K562 (cell line): ENCODE measurements around the gene FOXR1. TPM values are rescaled to one million over a fixed set of nuclear protein-coding genes. Genes with fewer than 3 reads are reported as not detected.

ENCODE experiments used
- ATAC-seq: fragments of 200-7000 bp; cut with Tn5 transposase; 3 replicates; pipeline ENCODE4 v1.9.1; 2020; ENCODE audit warnings: moderate library complexity
- Bru-seq: library from RNA; stranded (reverse); fragments of 400-500 nt; gene quantifications from one replicate; lab custom pipeline; 2021; lab: Mats Ljungman, UMichigan
- BruChase-seq, 2 experiments: library from RNA; stranded (reverse); fragments of 400-500 nt; gene quantifications; one replicate each; lab custom pipeline; 2021; lab: Mats Ljungman, UMichigan
- BruUV-seq: library from RNA; stranded (reverse); fragments of 400-500 nt; replicated peaks from 2 replicates; lab custom pipeline; 2021; lab: Mats Ljungman, UMichigan
- CTCF ChIA-PET: fragments of 300-600 bp; formaldehyde crosslinking; extraction: SDS; loops from one replicate; lab custom pipeline; 2021; ENCODE audit warnings: low intra/inter-chr PET ratio; lab: Yijun Ruan, JAX
- POLR2A ChIA-PET: fragments of 300-600, 350-650 bp; sonication (Branson Sonifier 250); formaldehyde crosslinking; extraction: SDS; loops from one replicate; lab custom pipeline; 2021; ENCODE audit warnings: antibody characterized with exemption, inconsistent platforms; lab: Yijun Ruan, JAX
- DNase-seq, 4 experiments: peaks; one replicate each; pipeline versions ENCODE4 v3.0.0 to v3.0.0-alpha.2; 2011 to 2018; ENCODE audit warnings: low spot score in 3 of 4, mixed read lengths in 3 of 4; ENCODE audit errors: extremely low read depth in 1 of 4
- FAIRE-seq: peaks from 2 replicates; lab custom pipeline; 2011; peaks lifted over from hg19 to GRCh38; lab: Jason Lieb, UNC
- H2AFZ ChIP-seq: 2 replicates; pipeline ENCODE4 v1.6.0; 2011; ENCODE audit warnings: low read depth, low read length, control low read depth, inconsistent platforms
- H3K27ac ChIP-seq: fragments of 200-600 bp; 3 replicates; pipeline ENCODE4 v1.8.0; 2011; ENCODE audit warnings: low read depth, mild to moderate bottlenecking, control low read depth, inconsistent platforms, low read length, moderate library complexity, mixed read lengths; ENCODE audit errors: extremely low read depth
- H3K27me3 ChIP-seq, 2 experiments: fragments of 300-600 bp in 1 of 2; 2 replicates in 1 of 2; 3 replicates in 1 of 2; pipeline versions ENCODE4 v1.6.0 to v1.8.0; 2011; ENCODE audit warnings: inconsistent platforms in 2 of 2, low read length in 2 of 2, mild to moderate bottlenecking in 1 of 2, mixed read lengths in 1 of 2, moderate library complexity in 1 of 2; ENCODE audit not compliant: control insufficient read depth in 2 of 2, insufficient read depth in 2 of 2
- H3K36me3 ChIP-seq: fragments of 300-600 bp; 3 replicates; pipeline ENCODE4 v1.8.0; 2011; ENCODE audit warnings: mild to moderate bottlenecking, low read length, inconsistent platforms; ENCODE audit not compliant: control insufficient read depth, insufficient read depth
- H3K4me1 ChIP-seq, 2 experiments: fragments of 200-600 bp in 1 of 2; replicated peaks in 1 of 2; 2 replicates in 1 of 2; 3 replicates in 1 of 2; pipeline versions ENCODE4 v1.5.1 to v1.8.0; 2011; ENCODE audit warnings: inconsistent platforms in 2 of 2, low read length in 2 of 2, mild to moderate bottlenecking in 1 of 2, mixed read lengths in 1 of 2, moderate library complexity in 1 of 2; ENCODE audit not compliant: control insufficient read depth in 2 of 2, insufficient read depth in 2 of 2
- H3K4me2 ChIP-seq: 2 replicates; pipeline ENCODE4 v1.6.1; 2011; ENCODE audit warnings: low read length, control low read depth, inconsistent platforms, mixed read lengths; ENCODE audit not compliant: insufficient read depth
- H3K4me3 ChIP-seq: fragments of 200-600 bp; sonication (generic), shearing (Covaris generic); 2 replicates; pipeline ENCODE4 v1.5.1; 2016; ENCODE audit warnings: control low read depth, inconsistent platforms
- H3K79me2 ChIP-seq: fragments of 200-600 bp; 3 replicates; pipeline ENCODE4 v1.8.0; 2011; ENCODE audit warnings: low read length, inconsistent platforms; ENCODE audit not compliant: control insufficient read depth, insufficient read depth
- H3K9ac ChIP-seq, 2 experiments: 2 replicates each; pipeline versions ENCODE4 v1.6.0 to v1.6.1; 2011; ENCODE audit warnings: low read depth in 2 of 2, low read length in 2 of 2, control low read depth in 1 of 2, inconsistent platforms in 1 of 2, mild to moderate bottlenecking in 1 of 2, mixed read lengths in 1 of 2; ENCODE audit not compliant: insufficient read depth in 1 of 2
- H3K9me1 ChIP-seq: one replicate; pipeline ENCODE4 v1.6.0; 2011; ENCODE audit warnings: inconsistent platforms, mild to moderate bottlenecking, low read length, moderate library complexity; ENCODE audit not compliant: control insufficient read depth, insufficient read depth
- H3K9me3 ChIP-seq: replicated peaks from 2 replicates; pipeline ENCODE4 v1.5.1; 2011; ENCODE audit warnings: low read depth, low read length, inconsistent platforms; ENCODE audit not compliant: control insufficient read depth, insufficient read depth
- H4K20me1 ChIP-seq: replicated peaks from 2 replicates; pipeline ENCODE4 v1.6.1; 2011; ENCODE audit warnings: low read length, inconsistent platforms, mixed read lengths; ENCODE audit not compliant: control insufficient read depth, insufficient read depth
- ATF2 ChIP-seq: sonication (generic); formaldehyde crosslinking; IDR thresholded peaks from 2 replicates; pipeline ENCODE4 v1.8.1; 2022; ENCODE audit warnings: missing genetic modification reagents
- GATAD2A ChIP-seq: fragments of 450-650 bp; IDR thresholded peaks from 2 replicates; pipeline ENCODE4 v1.6.1; 2017
- ZNF395 ChIP-seq: fragments of 200-800 bp; sonication (Bioruptor generic); IDR thresholded peaks from 2 replicates; pipeline ENCODE4 v1.6.1; 2017; ENCODE audit warnings: missing genetic modification characterization, missing compliant biosample characterization
- WGBS: fragments of 100-300 bp; shearing (Covaris generic); methylation state at CpG from one replicate; pipeline ENCODE4 v1.1.6; 2016; ENCODE audit warnings: low coverage, mixed read lengths; ENCODE audit not compliant: insufficient coverage; ENCODE audit errors: missing lambda C conversion rate; 5-methylcytosine and 5-hydroxymethylcytosine counted together
- in situ Hi-C: fragments of 300-500 bp; cut with MboI; formaldehyde crosslinking; loops from 4 replicates; pipeline ENCODE4 v1.15.0; 2018; ENCODE audit warnings: inconsistent platforms, mixed read lengths
- intact Hi-C: fragments of 100-400 bp; cut with micrococcal nuclease; formaldehyde crosslinking; loops from 2 replicates; pipeline ENCODE4 v1.14.2; 2022
- long read RNA-seq, 3 experiments: library from polyadenylated mRNA in 2 of 3; library from RNA in 1 of 3; unstranded in 2 of 3; stranded (forward) in 1 of 3; transcript quantifications; one replicate each; pipeline ENCODE4 v2.0.0, GENCODE V29; 2019 to 2022
- polyA minus RNA-seq, 3 experiments: library from RNA; depleted of rRNA, polyadenylated mRNA; stranded (reverse); fragments of >200 nt; gene quantifications; 2 replicates each; pipeline ENCODE4 v1.2.3, GENCODE V29; 2011
- polyA plus RNA-seq, 8 experiments: library from polyadenylated mRNA; depleted of rRNA in 4 of 8; stranded (reverse) in 5 of 8; unstranded in 3 of 8; fragments of >200 nt; fragmentation: Nextera tagmentation in 2 of 8; fragmentation: Illumina TruSeq in 1 of 8; extraction: Ambion mirVana in 2 of 8; extraction: Trizol in 1 of 8; gene quantifications; 2 replicates each; pipeline versions ENCODE4 v1.2.1 to v1.2.3, GENCODE V29; 2011 to 2014; ENCODE audit warnings: inconsistent platforms in 1 of 8, missing spikeins in 1 of 8
- total RNA-seq, 7 experiments: library from RNA; depleted of rRNA in 6 of 7; stranded (reverse); fragments of >200 nt in 6 of 7; fragmentation: Illumina TruSeq in 2 of 7; extraction: Trizol in 2 of 7; gene quantifications; 2 replicates each; pipeline versions ENCODE4 v1.2.1 to v1.2.3, GENCODE V29; 2011 to 2021; ENCODE audit warnings: low replicate concordance in 1 of 7
- TF ChIP-seq, protein P1 (sequence below): fragments of 250-450 bp; sonication (Bioruptor Pico); IDR thresholded peaks from 2 replicates; pipeline ENCODE4 v1.5.0; 2022; ENCODE audit warnings: mild to moderate bottlenecking
- TF ChIP-seq, protein P2 (sequence below): sonication (generic); formaldehyde crosslinking; IDR thresholded peaks from 2 replicates; pipeline ENCODE4 v1.8.1; 2023; ENCODE audit warnings: mild to moderate bottlenecking, missing genetic modification reagents

The FOXR1 gene
- total RNA-seq (2011; cell fraction: chromatin; rRNA removed; ENCODE audit: low replicate concordance), result not detected in 2 replicates
- total RNA-seq (2011; cell fraction: nucleolus; rRNA removed), result not detected in 2 replicates
- total RNA-seq (2011; cell fraction: nucleoplasm; rRNA removed), result not detected in 2 replicates
- not detected in 2 replicates for total RNA-seq (2014; rRNA removed)
- not detected in 2 replicates for total RNA-seq (2014; rRNA removed; fragmentation: Illumina TruSeq; extraction: Trizol)
- not detected in 2 replicates for total RNA-seq (2015; rRNA removed; fragmentation: Illumina TruSeq; extraction: Trizol)
- total RNA-seq (2021), result not detected in 2 replicates
- not detected in 2 replicates for polyA plus RNA-seq (2011; rRNA removed)
- polyA plus RNA-seq (2011; cell fraction: cytosol; rRNA removed), result not detected in 2 replicates
- polyA plus RNA-seq (2011; cell fraction: nucleus; rRNA removed), result not detected in 2 replicates
- polyA plus RNA-seq (2012), result not detected in 2 replicates
- not detected in 2 replicates for polyA plus RNA-seq (2014; fragmentation: Illumina TruSeq; extraction: Trizol)
- polyA plus RNA-seq (2014; fragmentation: Nextera tagmentation; extraction: Ambion mirVana), result not detected
- polyA plus RNA-seq (2014; rRNA removed), result not detected in 2 replicates
- polyA minus RNA-seq (2011; rRNA and poly(A)+ RNA removed), result not detected in 2 replicates
- not detected in 2 replicates for polyA minus RNA-seq (2011; cell fraction: cytosol; rRNA and poly(A)+ RNA removed)
- polyA minus RNA-seq (2011; cell fraction: nucleus; rRNA and poly(A)+ RNA removed), result not detected in 2 replicates
- percentile 9 among the genes with signal in this experiment for Bru-seq, nascent RNA
- not detected for BruChase-seq, experiment 1, labeled RNA remaining after a 2-hour chase
- not detected for BruChase-seq, experiment 2, labeled RNA remaining after a 6-hour chase
- long read RNA-seq, experiment 1, result 0 reads
- long read RNA-seq, experiment 2, result 0 reads
- long read RNA-seq, experiment 3, result 0 reads

- no peaks in the 10 kb centered on the region for H3K36me3 ChIP-seq
- no peak within 1 kb of the TSS for H3K4me3 ChIP-seq
- CTCF ChIA-PET, result no interaction called here
- H3K4me2 ChIP-seq, result no peak within 1 kb of the TSS
- no peaks in the 10 kb centered on the region for H3K9me3 ChIP-seq
- FAIRE-seq (no peak), ATAC-seq (no peak), DNase-seq (no peak)
- H3K9ac ChIP-seq, result no peak within 1 kb of the TSS
- POLR2A ChIA-PET, result no interaction called here
- no peak within 1 kb of the TSS for H2AFZ ChIP-seq
- H3K9me1 ChIP-seq, result no peaks in the 10 kb centered on the region
- WGBS, result 95% methylated on average over 15 of the region's 33 CpGs
- no peaks in the 10 kb centered on the region for H3K79me2 ChIP-seq
- no peaks in the 10 kb centered on the region for H3K27me3 ChIP-seq
- no TSS peak for BruUV-seq
- TF ChIP-seq, protein P1, sequence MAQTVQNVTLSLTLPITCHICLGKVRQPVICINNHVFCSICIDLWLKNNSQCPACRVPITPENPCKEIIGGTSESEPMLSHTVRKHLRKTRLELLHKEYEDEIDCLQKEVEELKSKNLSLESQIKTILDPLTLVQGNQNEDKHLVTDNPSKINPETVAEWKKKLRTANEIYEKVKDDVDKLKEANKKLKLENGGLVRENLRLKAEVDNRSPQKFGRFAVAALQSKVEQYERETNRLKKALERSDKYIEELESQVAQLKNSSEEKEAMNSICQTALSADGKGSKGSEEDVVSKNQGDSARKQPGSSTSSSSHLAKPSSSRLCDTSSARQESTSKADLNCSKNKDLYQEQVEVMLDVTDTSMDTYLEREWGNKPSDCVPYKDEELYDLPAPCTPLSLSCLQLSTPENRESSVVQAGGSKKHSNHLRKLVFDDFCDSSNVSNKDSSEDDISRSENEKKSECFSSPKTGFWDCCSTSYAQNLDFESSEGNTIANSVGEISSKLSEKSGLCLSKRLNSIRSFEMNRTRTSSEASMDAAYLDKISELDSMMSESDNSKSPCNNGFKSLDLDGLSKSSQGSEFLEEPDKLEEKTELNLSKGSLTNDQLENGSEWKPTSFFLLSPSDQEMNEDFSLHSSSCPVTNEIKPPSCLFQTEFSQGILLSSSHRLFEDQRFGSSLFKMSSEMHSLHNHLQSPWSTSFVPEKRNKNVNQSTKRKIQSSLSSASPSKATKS (CRISPR knock-in tag), result no peak
- TF ChIP-seq, protein P2, sequence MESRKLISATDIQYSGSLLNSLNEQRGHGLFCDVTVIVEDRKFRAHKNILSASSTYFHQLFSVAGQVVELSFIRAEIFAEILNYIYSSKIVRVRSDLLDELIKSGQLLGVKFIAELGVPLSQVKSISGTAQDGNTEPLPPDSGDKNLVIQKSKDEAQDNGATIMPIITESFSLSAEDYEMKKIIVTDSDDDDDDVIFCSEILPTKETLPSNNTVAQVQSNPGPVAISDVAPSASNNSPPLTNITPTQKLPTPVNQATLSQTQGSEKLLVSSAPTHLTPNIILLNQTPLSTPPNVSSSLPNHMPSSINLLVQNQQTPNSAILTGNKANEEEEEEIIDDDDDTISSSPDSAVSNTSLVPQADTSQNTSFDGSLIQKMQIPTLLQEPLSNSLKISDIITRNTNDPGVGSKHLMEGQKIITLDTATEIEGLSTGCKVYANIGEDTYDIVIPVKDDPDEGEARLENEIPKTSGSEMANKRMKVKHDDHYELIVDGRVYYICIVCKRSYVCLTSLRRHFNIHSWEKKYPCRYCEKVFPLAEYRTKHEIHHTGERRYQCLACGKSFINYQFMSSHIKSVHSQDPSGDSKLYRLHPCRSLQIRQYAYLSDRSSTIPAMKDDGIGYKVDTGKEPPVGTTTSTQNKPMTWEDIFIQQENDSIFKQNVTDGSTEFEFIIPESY (CRISPR knock-in tag), result peak; percentile 58
- TF ChIP-seq ZNF395 (CRISPR knock-in tag) (no peak), GATAD2A (no peak), ATF2 (CRISPR knock-in tag) (no peak)
- no peaks in the 10 kb centered on the region for H4K20me1 ChIP-seq
- no peak within 1 kb of the TSS for H3K27ac ChIP-seq
- H3K4me1 ChIP-seq, result no peaks in the 10 kb centered on the region
- intact Hi-C loops (no loop called here), in situ Hi-C loops (no loop called here)
Measured at GRCh38 chr11:118971646-118972045, at the start of gene FOXR1. Gene FOXR1, plus strand, starts transcription at chr11:118971761. Its CDS starts 171 bp downstream, at chr11:118971932.
